ENCODE results near the gene C2orf68. TPM values are rescaled to one million over a fixed set of nuclear protein-coding genes. Genes with fewer than 3 reads are reported as not detected.

C2orf68 gene
- total and polyA plus RNA-seq, 2 of the 8 experiments (the other 6 are each of a cell fraction or from before 2014, with no cell fraction given): 46.3 to 49.4 TPM

- H3K79me1 ChIP-seq (ENCODE audit: low read depth, low read length): no peaks in the 10 kb centered on the region
- H3K79me2 ChIP-seq (ENCODE audit: control insufficient read depth in 1 of 2, insufficient read depth in 2 of 2, low read length in 2 of 2): no peaks in the 10 kb centered on the region; a peak in 1 of 4 replicates
- H3K4me1 ChIP-seq (replicated peaks in 1 of 4; ENCODE audit: control insufficient read depth in 3 of 4, insufficient read depth in 4 of 4, low read length in 3 of 4): peaks cover 0 to 11% (median 3%) of the 10 kb centered on the region in 4 experiments; a peak in 4 of 7 replicates
- TF ChIP-seq ATF3 (IDR thresholded peaks at IDR 0.05; ENCODE audit: insufficient read depth, low read depth, low read length): no peak
- TF ChIP-seq POU5F1 (IDR thresholded peaks at IDR 0.05; ENCODE audit: low read depth, low read length): no peak
- no peak for TF ChIP-seq SIX5 (IDR thresholded peaks at IDR 0.05; ENCODE audit: low read depth, low read length)
- TF ChIP-seq MAFK (IDR thresholded peaks at IDR 0.05; ENCODE audit: low read depth, low read length): no peak
- TF ChIP-seq POLR2AphosphoS5 (IDR thresholded peaks at IDR 0.05; ENCODE audit: low read depth, low read length): no peak
- TF ChIP-seq RAD21 (IDR thresholded peaks at IDR 0.05 in 1 of 2, conservative IDR thresholded peaks at IDR 0.05 in 1 of 2; ENCODE audit: low read depth in 2 of 2, low read length in 2 of 2): no peak
- peaks cover 4% of the 10 kb centered on the region; the same call in 1 of the 2 replicates for H3K23me2 ChIP-seq (ENCODE audit: low read depth, low read length)
- no peak for FAIRE-seq
- H2AFZ ChIP-seq (ENCODE audit: low read length): no peak overlapping the region
- H3K4me3 ChIP-seq (ENCODE audit: extremely low read depth in 1 of 4, insufficient read depth in 2 of 4, low read depth in 3 of 4, low read length in 4 of 4): no peak overlapping the region
- no peak overlapping the region for H3K4me2 ChIP-seq (ENCODE audit: insufficient read depth in 1 of 2, low read depth in 2 of 2, low read length in 2 of 2)
- no peaks in the 10 kb centered on the region for H3K9me3 ChIP-seq (ENCODE audit: insufficient read depth in 2 of 2, low read depth in 1 of 2, low read length in 1 of 2)
- no peak overlapping the region; a peak in 1 of 7 replicates for H3K9ac ChIP-seq (replicated peaks in 1 of 4; ENCODE audit: extremely low read depth in 1 of 4, low read depth in 3 of 4, low read length in 3 of 4)
- CTCF ChIA-PET (ENCODE audit: partially characterized antibody): no interaction called here
- H3K56ac ChIP-seq (replicated peaks; ENCODE audit: insufficient read length, low read depth, low read length): no peak overlapping the region
- H2BK20ac ChIP-seq (ENCODE audit: low read length): no peak overlapping the region
- H2BK12ac ChIP-seq (ENCODE audit: low read depth, low read length): no peak overlapping the region
- no peak overlapping the region for H3K4ac ChIP-seq (replicated peaks; ENCODE audit: insufficient read length, low read depth, low read length)
- no peak overlapping the region for H2BK120ac ChIP-seq (replicated peaks; ENCODE audit: low read depth, low read length)
- H2AK5ac ChIP-seq (ENCODE audit: low read depth, low read length): no peak overlapping the region
- H4K8ac ChIP-seq (ENCODE audit: extremely low read depth, insufficient read depth, low read length): no peak overlapping the region
- H4K20me1 ChIP-seq (replicated peaks in 1 of 2; ENCODE audit: control insufficient read depth in 1 of 2, insufficient read depth in 2 of 2, low read length in 2 of 2): no peaks in the 10 kb centered on the region
- H3K27ac ChIP-seq (ENCODE audit: low read depth, low read length): no peak overlapping the region
- no peak overlapping the region for H2BK5ac ChIP-seq (ENCODE audit: low read depth, low read length)
- no peak for DNase-seq (ENCODE audit: low read depth in 1 of 2, low spot score in 2 of 2)
- H3K18ac ChIP-seq (ENCODE audit: extremely low read depth, low read length): no peak overlapping the region
- H4K5ac ChIP-seq (ENCODE audit: insufficient read length, low read depth, low read length): no peak overlapping the region
- no peak overlapping the region for H4K91ac ChIP-seq (replicated peaks; ENCODE audit: insufficient read length, low read length)
- no peaks in the 10 kb centered on the region for H3K36me3 ChIP-seq (ENCODE audit: control insufficient read depth in 2 of 4, insufficient read depth in 4 of 4, low read length in 3 of 4)
- H3K14ac ChIP-seq (ENCODE audit: insufficient read length): no peak overlapping the region
- WGBS, 2 experiments (ENCODE audit: extremely low coverage in 1 of 2, insufficient coverage in 1 of 2, insufficient read length in 1 of 2, insufficient replicate concordance in 2 of 2, low coverage in 1 of 2, low lambda C conversion rate in 2 of 2, missing lambda C conversion rate in 1 of 2): 89% methylated on average over 4 of the region's 4 CpGs; no CpG with 5 or more reads in 1 of the 2 experiments
- H3K23ac ChIP-seq (ENCODE audit: insufficient read length): no peak overlapping the region
- no peak overlapping the region for H2BK15ac ChIP-seq (ENCODE audit: low read length)
- POLR2A ChIA-PET (ENCODE audit: partially characterized antibody): interaction anchor here (1.6 to 2.3 kb wide), 2 partner anchors 12 to 50 kb away, joined by 4 to 8 read pairs; partner anchors contain the start of genes MAT2A and VAMP8
- peaks cover 4 to 22% (median 12%) of the 10 kb centered on the region in 4 experiments; a peak in 6 of 7 replicates for H3K27me3 ChIP-seq (replicated peaks in 1 of 4; ENCODE audit: control insufficient read depth in 3 of 4, extremely low read depth in 1 of 4, insufficient read depth in 3 of 4, low read length in 3 of 4)
These were observed 22.7 kb downstream of the C2orf68 start for GRCh38 chr2:85589181-85589580.
